Sigmoid colon (tissue), 4 donors: ENCODE data around the gene MDP1.
"Not testable (repeated sequence)": the region's sequence is repeated elsewhere in the genome, so short reads cannot be mapped to it uniquely, and the experiment has no call there.

Experiments
- CTCF ChIP-seq, 4 experiments: fragments of 450-650 bp in 3 of 4; fragments of 200-600 bp in 1 of 4; IDR thresholded peaks; one replicate each; pipeline ENCODE4 v1.5.1; 2016 to 2019; ENCODE audit warnings: antibody characterized with exemption in 4 of 4, mild to moderate bottlenecking in 3 of 4, moderate library complexity in 2 of 4
- POLR2A ChIP-seq, 2 donors: fragments of 450-650 bp; IDR thresholded peaks; one replicate each; pipeline ENCODE4 v1.6.1; 2016; ENCODE audit warnings: antibody characterized with exemption in 2 of 2, mild to moderate bottlenecking in 2 of 2, moderate library complexity in 2 of 2
- POLR2AphosphoS5 ChIP-seq, 4 donors: sonication (generic); formaldehyde crosslinking; IDR thresholded peaks; one replicate each; pipeline ENCODE4 v1.6.1; 2017; ENCODE audit warnings: antibody characterized with exemption in 4 of 4

- TF ChIP-seq CTCF, POLR2A, POLR2AphosphoS5 (IDR thresholded peaks at IDR 0.05): not testable (repeated sequence)
Measured at GRCh38 chr14:24203249-24203886, 12.5 kb downstream of the MDP1 start.
